Measurements from ENCODE around the gene ITGB1BP2.

- no peak for TF ChIP-seq CTCF (IDR thresholded peaks at IDR 0.05 in 4 of 5, conservative IDR thresholded peaks at IDR 0.05 in 1 of 5)
- TF ChIP-seq POLR2A (IDR thresholded peaks at IDR 0.05), result no peak
Observed at GRCh38 chrX:71296806-71297205, 4.7 kb upstream of the ITGB1BP2 start.
